Femur (tissue), 1 donor: ENCODE measurements around the gene ATG2B.
"Not testable (repeated sequence)": the region's sequence is repeated elsewhere in the genome, so short reads cannot be mapped to it uniquely, and the experiment has no call there.

Source experiments
- DNase-seq: peaks from one replicate; pipeline ENCODE4 v3.0.0-alpha.2; 2017

The ATG2B gene

DNA sequence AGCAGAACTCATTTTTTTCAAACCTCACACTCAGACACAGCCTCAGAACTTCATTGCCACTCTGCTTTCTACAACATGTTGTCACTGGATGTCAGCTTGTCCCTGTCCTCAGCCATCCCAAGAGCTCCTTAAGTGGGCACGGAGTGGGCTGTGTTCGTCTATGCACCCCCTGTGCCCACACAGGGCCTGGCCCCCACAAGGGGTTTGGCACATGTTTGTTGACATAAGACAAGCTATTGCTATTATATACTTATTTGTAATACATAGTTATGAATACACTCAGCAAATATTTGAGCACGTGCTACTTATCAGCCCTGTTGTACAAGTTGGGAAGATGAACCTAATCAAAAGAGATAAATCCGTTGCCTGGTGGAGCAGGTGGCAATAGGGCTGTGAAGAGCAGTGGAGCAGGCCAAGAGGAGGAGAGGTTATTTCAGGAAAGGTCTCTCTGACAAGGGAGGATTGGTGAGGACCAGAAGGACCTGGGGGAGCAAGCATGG, 111.4 kb downstream of the ATG2B start:
- no peak for DNase-seq

DNA sequence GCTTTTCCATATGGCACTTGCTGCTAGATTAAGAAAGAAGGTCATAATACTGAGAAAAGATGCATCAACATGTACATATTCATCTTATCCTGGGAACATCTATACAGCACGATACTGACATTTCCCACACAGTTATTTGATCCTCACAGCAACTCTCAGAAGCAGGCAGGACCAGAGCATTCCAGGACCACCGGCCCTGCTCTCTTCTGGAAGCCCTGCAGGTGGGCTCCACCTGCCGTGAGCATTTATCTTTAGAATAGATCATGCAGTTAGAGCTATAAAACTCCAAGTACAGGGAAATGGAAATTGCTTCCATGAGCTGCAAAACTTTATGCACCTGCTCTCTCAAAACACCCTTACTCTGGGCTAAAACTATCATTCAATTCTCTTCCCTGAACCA, 112.7 kb downstream of the ATG2B start:
- DNase-seq, result no peak

DNA sequence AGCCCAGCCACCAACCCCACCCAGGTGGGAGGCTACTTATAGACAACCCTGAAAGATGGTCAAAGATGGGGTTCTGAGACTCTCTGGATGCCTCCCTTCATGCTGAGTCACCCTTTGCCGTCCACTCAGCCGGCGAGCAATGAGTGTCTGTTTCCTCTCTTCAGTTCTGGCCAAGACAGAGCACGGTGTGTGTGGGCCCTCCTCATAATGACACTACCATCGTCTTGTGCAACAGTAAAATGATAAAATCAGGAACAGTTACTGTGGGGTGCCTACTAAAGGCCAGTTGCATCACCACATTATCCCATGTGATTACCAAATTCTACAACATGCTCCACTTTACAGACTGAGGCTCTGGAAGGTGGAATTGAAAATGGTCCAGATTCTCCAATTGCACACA, 114.1 kb downstream of the ATG2B start:
- no peak for DNase-seq

DNA sequence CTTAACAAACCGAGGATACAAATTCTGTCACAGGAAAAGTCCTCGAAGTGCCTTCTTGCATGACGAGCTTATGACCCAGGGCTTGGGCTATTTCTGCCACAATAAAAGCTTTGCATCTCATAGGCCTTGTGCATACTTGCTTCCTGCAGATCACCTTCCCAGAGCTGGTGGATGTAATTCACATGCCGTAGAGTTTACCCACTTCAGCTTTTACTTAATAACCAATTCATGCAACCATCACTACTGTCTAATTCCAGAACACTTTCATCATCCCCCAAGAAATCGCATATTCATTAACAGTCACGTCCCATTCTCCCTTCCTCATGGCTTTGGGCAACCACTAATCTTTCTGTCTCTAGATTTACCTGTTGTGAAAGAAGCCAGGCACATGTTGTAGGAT, 116.1 kb downstream of the ATG2B start:
- no peak for DNase-seq

DNA sequence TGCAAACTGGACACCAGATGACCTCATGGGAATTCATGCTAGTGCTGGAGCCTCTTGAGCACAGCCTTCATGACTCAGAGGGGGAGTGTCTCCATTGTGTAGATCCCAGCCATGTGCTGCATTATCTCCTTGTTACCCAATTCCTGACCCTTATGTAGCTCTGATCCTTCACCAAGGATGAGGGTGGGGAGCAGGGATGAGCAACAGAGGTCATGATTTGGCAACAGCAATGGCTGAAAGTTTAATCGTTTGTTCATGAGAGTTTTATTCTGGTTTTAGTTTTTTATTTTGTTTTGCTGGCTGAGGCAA, 116.6 kb downstream of the ATG2B start:
- no peak for DNase-seq

DNA sequence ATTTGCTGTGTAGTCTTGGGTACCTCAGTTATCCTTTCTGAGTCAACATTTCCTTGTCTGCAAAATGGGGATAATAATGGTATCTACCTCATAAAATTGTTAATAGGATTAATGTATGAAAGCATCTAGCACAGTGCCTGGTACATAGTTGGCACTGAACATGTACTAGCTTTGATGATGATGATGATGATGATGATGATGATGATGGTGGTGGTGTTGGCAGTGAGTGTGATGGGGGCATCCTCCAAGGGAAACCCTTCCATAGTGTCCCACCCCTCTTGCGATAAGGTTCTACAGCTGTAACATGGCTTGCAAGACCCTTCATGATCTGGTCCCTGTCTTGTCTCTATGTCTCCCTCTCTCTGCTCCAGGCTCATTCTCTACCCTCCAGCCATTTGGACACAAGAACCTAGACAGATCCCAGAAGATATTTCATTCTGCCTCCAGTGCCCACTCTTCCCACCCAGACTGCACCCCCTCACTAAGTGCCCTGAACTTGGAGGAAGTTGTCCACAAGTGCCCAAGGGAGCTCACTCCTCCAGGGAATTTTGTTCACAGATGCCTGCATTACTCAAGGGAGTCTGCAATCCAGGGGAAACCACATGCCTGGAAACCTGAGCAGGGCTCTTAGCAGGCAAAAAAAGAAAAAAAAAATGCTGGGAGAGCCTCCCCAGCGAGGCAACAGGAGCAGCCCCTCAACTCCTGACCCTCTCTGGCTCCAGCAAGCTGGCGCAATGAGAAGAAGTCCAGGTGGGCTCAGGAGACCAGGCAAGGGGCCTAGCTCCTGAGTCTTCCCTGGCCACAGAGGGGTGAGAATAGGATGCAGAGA, 117.2 kb downstream of the ATG2B start:
- DNase-seq, result no peak

DNA sequence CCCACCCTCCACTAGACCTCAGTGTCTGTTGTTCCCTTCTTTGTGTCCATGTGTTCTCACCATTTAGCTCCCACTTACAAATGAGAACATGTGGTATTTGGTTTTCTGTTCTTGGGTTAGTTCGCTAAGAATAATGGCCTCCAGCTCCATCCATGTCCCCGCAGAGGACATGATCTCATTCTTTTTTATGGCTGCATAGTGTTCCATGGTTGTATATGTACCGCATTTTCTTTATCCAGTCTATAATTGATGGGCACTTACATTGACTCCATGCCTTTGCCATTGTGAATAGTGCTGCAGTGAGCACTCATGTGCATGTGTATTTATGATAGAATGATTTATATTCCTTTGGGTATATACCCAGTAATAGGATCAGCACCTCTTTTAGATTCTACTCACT, 118.1 kb downstream of the ATG2B start:
- DNase-seq, result not testable (repeated sequence)

DNA sequence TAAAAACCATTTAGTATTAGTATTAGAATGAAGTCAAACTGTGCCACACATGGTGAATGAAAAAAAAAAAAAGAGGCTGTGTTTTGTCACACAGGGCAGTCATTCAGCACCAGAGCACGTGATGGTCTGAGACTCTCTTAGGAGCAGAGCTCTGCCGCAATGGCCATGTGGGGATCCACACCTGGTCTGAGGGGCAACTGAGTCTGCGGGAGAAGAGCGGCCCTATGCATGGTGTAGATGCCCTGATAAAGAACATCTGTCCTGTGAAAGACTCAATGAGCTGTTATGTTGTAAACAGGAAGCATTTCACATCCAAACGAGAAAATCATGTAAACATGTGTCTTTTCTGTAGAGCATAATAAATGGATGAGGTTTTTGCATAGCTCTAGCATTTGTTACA, 119.4 kb downstream of the ATG2B start:
- DNase-seq, result no peak

DNA sequence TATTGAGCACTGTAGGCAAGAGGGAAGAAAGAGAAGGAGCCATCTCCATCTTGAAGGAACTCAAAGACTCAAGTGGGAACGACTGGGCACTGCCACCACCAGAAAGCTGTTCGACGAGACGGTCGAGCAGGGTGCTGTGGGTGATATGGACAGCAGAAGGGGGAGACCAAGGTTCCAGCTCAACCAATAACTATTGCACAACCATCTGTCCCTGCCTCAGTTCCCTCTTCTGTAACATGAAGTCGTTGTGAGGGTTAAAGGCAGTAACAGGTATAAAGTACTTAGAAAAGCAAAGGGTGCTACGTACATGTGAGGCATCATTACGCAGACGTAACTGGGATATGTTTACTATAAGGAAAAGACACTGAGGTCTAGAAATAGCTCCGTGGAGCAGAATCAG, 121.0 kb downstream of the ATG2B start:
- no peak for DNase-seq

DNA sequence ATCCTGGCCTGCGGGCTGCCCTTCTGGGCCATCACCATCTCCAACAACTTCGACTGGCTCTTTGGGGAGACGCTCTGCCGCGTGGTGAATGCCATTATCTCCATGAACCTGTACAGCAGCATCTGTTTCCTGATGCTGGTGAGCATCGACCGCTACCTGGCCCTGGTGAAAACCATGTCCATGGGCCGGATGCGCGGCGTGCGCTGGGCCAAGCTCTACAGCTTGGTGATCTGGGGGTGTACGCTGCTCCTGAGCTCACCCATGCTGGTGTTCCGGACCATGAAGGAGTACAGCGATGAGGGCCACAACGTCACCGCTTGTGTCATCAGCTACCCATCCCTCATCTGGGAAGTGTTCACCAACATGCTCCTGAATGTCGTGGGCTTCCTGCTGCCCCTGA, 122.5 kb downstream of the ATG2B start:
- no peak for DNase-seq

DNA sequence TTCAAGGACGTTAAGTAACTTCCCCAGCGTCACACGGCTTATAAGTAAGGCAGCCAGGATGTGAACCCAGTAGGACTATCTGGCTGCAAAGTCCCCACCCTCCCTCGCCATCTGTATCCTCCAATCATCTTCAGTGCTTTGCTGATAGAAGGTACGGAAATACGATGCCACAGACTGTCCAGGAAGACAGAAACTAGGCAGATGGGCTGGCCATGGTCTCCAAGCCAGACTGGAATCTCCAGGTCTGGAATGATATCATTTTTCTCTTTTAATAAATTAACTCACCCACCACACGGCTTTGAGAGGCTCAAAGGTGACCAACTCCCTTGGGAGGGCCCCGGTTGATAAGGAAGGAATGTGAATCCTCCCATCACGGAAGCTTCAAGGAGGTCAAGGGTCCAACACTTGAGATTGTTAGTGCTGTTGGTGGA, 123.4 kb downstream of the ATG2B start:
- no peak for DNase-seq

DNA sequence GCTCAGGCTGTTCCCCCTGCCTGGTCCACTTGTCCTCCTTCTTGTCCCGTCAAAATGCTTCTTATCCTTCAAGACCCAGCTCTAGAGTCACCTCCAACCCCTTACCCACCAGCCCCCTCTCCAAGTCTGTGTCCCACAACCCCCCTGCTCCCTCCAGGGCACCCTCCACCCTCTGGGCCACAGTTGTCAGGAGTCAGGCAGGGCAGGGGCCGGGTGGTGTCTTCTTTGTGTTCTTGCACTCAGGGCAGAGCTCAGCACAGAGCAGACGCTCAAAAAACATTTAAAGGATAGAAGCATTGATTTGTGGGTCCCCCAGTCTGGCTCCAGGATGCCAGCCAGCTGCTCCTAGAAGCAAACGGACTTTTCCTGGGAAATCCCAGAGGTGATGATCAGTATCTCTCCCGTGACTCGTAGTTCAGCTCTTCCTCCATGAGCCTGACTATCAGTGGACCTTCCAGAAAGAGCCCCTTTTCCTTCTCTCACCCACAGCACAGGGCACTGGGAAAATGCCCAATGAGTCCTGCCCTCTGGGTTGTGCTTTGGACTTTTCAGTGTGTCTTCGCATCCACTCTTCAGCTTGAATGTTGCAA, 124.4 kb downstream of the ATG2B start:
- no peak for DNase-seq

DNA sequence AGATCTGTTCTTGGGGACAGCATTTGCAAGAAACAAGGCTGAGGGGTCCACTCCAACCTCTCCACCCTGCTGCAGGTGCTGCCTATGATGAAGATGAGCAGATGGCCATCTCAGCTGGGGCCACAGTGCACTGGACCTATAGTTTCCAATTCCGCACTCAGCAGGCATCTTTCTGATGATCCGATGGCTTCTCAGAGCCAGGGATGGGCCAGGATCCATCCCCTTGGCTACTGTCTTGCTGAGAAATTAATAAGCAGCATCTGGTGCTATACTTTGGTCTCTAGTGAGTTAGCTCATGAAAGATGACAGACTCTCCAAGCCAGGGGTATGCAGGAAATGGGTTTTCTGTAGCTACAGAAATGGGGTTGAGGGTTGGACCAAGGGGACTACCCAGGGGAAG, 125.5 kb downstream of the ATG2B start:
- no peak for DNase-seq

DNA sequence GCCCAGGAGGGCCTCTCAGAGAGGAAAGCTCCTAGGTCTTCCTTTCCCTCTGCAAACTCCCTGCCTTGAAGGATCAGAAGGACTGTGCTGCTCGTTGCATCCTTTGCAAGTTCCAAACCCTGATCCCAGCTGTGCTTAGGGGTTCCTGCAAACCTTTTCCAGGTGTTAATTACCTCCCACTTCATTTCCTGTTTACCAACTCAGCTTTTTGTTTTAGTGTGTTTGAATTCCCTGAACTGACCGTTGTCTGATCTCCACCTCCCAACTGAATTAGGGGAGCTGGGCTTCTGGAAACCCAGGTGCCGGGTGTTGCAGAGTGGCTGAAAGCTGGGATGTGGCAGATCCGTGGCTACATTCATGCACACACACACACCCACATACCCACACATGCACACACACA, 127.7 kb downstream of the ATG2B start:
- no peak for DNase-seq

DNA sequence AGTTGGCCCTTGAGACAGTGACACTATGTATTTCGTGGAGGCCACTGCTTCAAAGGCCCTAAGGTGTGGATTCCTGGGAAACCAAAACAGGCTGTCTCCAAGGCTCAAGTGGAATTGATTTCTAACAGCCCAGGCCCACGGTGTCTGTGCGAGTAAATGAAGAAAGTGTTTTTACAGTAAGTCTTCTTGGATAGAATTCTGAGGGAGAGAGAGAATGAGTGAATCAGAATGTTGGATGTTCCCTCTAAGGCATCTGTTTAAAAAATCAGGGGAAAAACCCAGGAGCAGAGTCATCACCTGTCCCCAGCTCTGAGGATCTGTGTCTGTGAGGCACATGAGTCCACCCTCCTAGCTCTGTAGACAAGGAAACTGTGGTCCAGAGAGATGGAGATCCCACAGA, 129.5 kb downstream of the ATG2B start:
- DNase-seq, result no peak

DNA sequence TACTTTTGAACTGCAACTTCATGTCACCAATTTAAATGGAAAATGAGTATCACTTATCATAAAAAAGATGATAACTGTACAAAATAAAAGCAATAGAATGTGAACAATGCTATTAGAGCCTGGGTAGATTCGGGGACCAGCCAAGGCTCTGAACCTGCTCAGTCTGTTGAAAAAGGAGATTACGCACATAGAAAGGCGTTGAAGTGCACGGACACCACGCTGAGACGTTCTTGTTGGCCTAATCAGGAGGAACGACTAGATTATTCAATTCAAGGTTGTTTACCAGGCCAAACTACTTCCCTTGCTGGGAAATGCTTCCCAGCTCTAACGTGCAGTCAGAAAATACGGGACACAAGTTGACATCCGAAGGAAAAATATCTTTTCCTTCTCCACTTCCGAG, 130.6 kb downstream of the ATG2B start:
- DNase-seq, result no peak

DNA sequence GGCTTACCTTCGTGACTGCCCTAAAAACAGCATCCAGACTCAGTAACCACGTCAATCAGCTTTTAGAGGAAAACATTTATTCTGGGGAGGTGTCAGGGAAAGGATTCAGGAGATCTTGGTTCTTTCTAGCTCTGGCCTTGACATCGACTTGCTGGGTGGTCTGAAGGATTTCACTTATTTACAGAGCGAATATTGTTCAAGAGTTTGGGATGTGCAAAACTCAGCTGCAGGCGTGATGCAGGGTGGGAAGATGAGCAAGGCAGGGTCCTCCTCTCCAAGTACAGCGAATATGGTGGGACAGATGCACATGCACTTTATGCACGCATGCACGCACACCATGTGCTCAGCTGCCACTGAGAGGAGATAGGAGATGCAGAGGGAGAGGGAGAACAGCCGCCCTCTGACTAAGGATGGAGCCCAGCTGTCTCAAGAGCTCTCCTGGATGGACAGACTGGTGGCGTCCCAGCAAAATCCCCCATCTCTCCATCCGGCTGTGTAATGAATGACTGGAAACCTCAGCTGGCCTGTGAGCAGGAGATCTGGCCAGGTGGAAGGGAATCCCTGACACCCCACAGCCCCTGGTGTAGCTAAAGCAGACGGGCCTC, 131.5 kb downstream of the ATG2B start:
- peak; percentile 30 for DNase-seq

DNA sequence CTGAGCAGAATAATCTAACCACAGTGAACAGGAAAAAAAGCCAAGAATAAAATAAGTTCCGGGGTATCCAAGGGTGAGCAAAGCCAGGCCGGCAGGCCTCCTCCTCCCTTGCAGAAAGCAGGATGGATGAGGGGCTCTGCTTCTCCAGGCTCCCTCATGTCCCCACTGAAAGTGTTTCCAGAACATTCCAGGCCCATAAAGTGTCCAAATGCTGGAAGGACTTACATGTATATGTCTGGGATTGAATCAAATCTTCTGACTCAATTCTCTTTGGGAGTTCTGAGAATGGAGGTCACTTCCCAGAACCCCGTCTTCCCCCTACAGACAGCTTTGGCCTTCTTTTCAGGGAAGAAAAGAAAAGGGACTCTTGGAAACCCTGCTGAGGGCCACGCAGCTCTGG, 132.1 kb downstream of the ATG2B start:
- peak; percentile 22 for DNase-seq

DNA sequence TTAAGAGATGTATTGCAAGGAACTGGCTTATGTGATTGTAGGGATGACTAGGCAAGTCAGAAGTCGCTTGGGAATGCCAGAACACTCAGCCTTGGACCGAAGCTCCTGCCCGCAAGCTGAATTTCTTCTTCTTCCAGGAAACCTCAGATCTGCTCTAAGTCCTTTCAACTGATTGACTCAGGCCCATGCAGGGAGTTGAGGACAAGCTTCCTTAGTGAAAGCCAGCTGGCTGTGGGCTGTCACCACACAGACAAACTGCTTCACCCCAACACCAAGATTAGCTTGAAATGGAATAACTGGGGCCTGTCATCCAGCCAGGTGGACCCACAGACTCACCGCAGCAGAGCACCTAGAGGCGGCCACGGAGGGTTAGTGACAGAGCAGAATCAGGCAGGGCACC, 133.8 kb downstream of the ATG2B start:
- DNase-seq, result no peak
